CD4-positive, alpha-beta memory T cell (primary cell): ENCODE data around the gene STARD5. TPM values are rescaled to one million over a fixed set of nuclear protein-coding genes. Genes with fewer than 3 reads are reported as not detected.

Experiments
- CTCF ChIA-PET: fragments of 350-600 bp; sonication (Branson Sonifier 250); formaldehyde crosslinking; loops from one replicate; lab custom pipeline; 2021; ENCODE audit warnings: inconsistent platforms; ENCODE audit not compliant: partially characterized antibody; lab: Charles Lee
- POLR2A ChIA-PET: fragments of 350-600 bp; sonication (Branson Sonifier 250); formaldehyde crosslinking; loops from one replicate; lab custom pipeline; 2021; ENCODE audit not compliant: partially characterized antibody; lab: Charles Lee
- DNase-seq, 5 donors: peaks; one replicate each; pipeline versions ENCODE4 v3.0.0 to v3.0.0-alpha.2; 2020 to 2022; ENCODE audit warnings: mixed read lengths in 1 of 5
- H3K27ac ChIP-seq: one replicate; pipeline ENCODE4 v1.7.0; 2013; ENCODE audit warnings: low read depth, low read length
- H3K27me3 ChIP-seq: 2 replicates; pipeline ENCODE4 v1.7.0; 2013; ENCODE audit warnings: mild to moderate bottlenecking, low read length, moderate library complexity; ENCODE audit not compliant: insufficient read depth
- H3K36me3 ChIP-seq: 2 replicates; pipeline ENCODE4 v1.7.0; 2013; ENCODE audit warnings: mild to moderate bottlenecking, low read length, moderate library complexity; ENCODE audit not compliant: insufficient read depth
- H3K4me1 ChIP-seq: 2 replicates; pipeline ENCODE4 v1.7.0; 2013; ENCODE audit warnings: mild to moderate bottlenecking, low read length, moderate library complexity; ENCODE audit not compliant: insufficient read depth
- H3K4me3 ChIP-seq, 2 donors: one replicate each; pipeline ENCODE4 v1.7.0; 2013; ENCODE audit warnings: low read length in 2 of 2, mild to moderate bottlenecking in 1 of 2
- H3K9me3 ChIP-seq, 2 donors: one replicate each; pipeline ENCODE4 v1.7.0; 2013; ENCODE audit warnings: low read length in 2 of 2, control low read depth in 1 of 2; ENCODE audit not compliant: control insufficient read depth in 1 of 2
- H3K27ac Mint-ChIP-seq, 7 donors: one replicate each; pipeline ENCODE4 v1.8.0; 2020 to 2021; ENCODE audit warnings: mixed read lengths in 7 of 7, mild to moderate bottlenecking in 6 of 7, inconsistent platforms in 3 of 7, moderate library complexity in 3 of 7
- H3K27me3 Mint-ChIP-seq, 2 donors: one replicate each; pipeline ENCODE4 v1.8.0; 2020 to 2021; ENCODE audit warnings: mixed read lengths in 2 of 2
- H3K36me3 Mint-ChIP-seq, 2 donors: one replicate each; pipeline ENCODE4 v1.8.0; 2020 to 2021; ENCODE audit warnings: mixed read lengths in 2 of 2, inconsistent platforms in 1 of 2, mild to moderate bottlenecking in 1 of 2
- H3K4me1 Mint-ChIP-seq, 4 donors: one replicate each; pipeline ENCODE4 v1.8.0; 2020 to 2021; ENCODE audit warnings: mixed read lengths in 4 of 4, mild to moderate bottlenecking in 1 of 4
- H3K4me3 Mint-ChIP-seq, 8 donors: one replicate each; pipeline ENCODE4 v1.8.0; 2020 to 2021; ENCODE audit warnings: mixed read lengths in 8 of 8, mild to moderate bottlenecking in 7 of 8, moderate library complexity in 6 of 8, inconsistent platforms in 3 of 8
- H3K9me3 Mint-ChIP-seq, 8 donors: one replicate each; pipeline ENCODE4 v1.8.0; 2020 to 2021; ENCODE audit warnings: mixed read lengths in 8 of 8, mild to moderate bottlenecking in 5 of 8, inconsistent platforms in 3 of 8, moderate library complexity in 1 of 8
- intact Hi-C: fragments of 100-400 bp; cut with micrococcal nuclease; formaldehyde crosslinking; loops from one replicate; pipeline ENCODE4 v1.15.1; 2023
- polyA plus RNA-seq, 2 donors: library from polyadenylated mRNA; unstranded; fragments of 300-500 nt; fragmentation: Illumina TruSeq; gene quantifications; one replicate each; pipeline ENCODE4 v1.2.3, GENCODE V29; 2021
- total RNA-seq, 2 experiments: library from RNA; stranded (reverse); gene quantifications; one replicate each; pipeline ENCODE4 v1.2.3, GENCODE V29; 2021

STARD5 gene
- total and polyA plus RNA-seq, 4 experiments from 2014 or later, result 1.9 to 8.0 (median 4.4) TPM

DNA sequence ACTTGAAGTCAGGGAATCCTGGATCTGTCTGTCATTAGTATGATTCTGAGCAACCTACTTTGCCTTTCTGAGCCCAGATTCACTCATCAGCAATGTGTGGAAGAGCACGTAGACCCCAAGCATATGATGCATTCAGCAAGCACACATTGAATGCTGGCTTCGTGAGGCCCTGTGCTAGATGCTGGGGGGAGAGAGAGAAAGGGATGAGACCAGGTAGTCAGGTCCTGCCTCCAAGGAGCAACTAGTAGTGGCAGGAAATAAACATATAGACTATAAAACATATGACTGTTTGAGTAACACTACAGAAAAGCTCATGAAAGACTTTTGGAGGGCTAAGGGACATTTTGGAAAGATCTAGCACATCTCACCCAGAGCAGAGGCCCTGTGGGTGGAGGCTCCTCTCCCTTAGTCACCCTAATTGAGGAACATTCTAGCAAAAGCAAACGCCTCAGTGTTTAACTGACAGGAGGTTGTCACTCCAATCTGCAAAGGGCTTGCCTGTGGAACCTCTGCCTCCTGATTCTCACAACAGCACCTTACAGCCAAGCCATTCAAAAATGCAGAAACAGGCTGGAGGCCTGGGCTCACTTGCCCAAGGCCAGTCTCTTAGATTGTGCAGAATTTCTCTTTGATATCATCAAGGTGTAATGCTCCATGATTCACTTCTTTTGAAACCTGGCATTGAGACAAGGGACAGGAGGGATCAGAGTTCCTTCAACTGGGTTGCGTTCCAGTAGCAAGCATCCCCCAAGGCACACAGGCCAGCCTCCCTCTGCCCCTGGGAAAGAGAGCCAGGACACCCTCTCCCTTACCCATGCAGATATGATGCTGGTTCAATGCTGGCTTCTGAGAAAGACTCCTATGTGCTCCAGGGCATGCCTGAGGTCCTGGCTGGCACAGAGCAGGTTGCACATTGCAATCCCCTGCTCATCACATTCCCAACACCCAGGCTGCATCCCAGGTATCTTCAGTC lies 26.1 kb downstream of the STARD5 start:
- H3K4me1 Mint-ChIP-seq, result peaks cover 49 to 82% (median 55%) of the 10 kb centered on the region in 4 donors
- ChIA-PET POLR2A (interaction anchor here (0.5 to 17.7 kb wide), 11 partner anchors 8 to 1239 kb away, joined by 3 to 702 read pairs (median 14); partner anchors contain the start of genes STARD5, TLNRD1 and ZFAND6), CTCF (interaction anchor here (1.0 to 10.5 kb wide), 7 partner anchors 11 to 39 kb away, joined by 5 to 107 read pairs (median 14); no protein-coding TSS in a partner anchor)
- Histone ChIP-seq H3K36me3 (peaks cover 41% of the 10 kb centered on the region), H3K27me3 (no peaks in the 10 kb centered on the region), H3K9me3 (no peaks in the 10 kb centered on the region), H3K4me3 (peak overlapping the region; percentile 77 to 87), H3K4me1 (peaks cover 60% of the 10 kb centered on the region), H3K27ac (peak overlapping the region; percentile 91)
- no peaks in the 10 kb centered on the region for H3K27me3 Mint-ChIP-seq
- H3K27ac Mint-ChIP-seq, result peak overlapping the region; percentile 96 to 99 (median 98)
- intact Hi-C loops, result loop anchor here (1.0 to 10.0 kb wide), 4 partner anchors 26 to 1375 kb away; partner anchors contain the start of genes MEX3B, STARD5 and TLNRD1
- H3K4me3 Mint-ChIP-seq, result peak overlapping the region; percentile 98 to 100 (median 100)
- no peak for DNase-seq
- H3K9me3 Mint-ChIP-seq, result no peaks in the 10 kb centered on the region
- H3K36me3 Mint-ChIP-seq, result peaks cover 60 to 63% of the 10 kb centered on the region in 2 donors

DNA sequence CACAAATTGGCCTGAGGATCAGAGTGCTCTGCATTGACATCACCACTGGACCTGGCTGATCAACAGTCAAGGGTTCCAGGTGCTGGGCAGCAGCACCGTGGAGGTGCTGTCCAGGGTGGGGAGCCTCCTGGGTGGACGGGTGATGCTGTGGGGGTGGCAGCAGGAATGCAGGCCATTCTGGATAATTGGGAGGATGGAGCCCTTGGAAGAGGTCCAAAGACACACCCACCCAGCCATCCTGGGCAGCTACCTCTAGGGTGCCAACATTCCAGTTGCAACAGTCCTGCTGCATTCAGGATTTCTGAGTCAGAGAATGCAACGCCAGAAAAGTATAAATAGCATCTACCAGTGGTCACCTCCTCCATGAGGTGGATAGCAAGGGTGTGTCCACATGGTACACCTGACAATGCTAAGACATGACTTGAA lies 26.8 kb downstream of the STARD5 start:
- Mint-ChIP-seq H3K27me3 (no peaks in the 10 kb centered on the region), H3K4me1 (peaks cover 50 to 82% (median 55%) of the 10 kb centered on the region in 4 donors), H3K9me3 (no peaks in the 10 kb centered on the region), H3K27ac (peak overlapping the region; percentile 96 to 99 (median 98)), H3K4me3 (peak overlapping the region; percentile 98 to 100 (median 100)), H3K36me3 (peaks cover 53 to 55% of the 10 kb centered on the region in 2 donors)
- Histone ChIP-seq H3K9me3 (no peaks in the 10 kb centered on the region), H3K4me1 (peaks cover 60% of the 10 kb centered on the region), H3K36me3 (peaks cover 34% of the 10 kb centered on the region), H3K27ac (peak overlapping the region; percentile 91), H3K4me3 (peak overlapping the region; percentile 77 to 87), H3K27me3 (no peaks in the 10 kb centered on the region)
- peak in 1 of 5 donors; percentile 38 for DNase-seq
- CTCF ChIA-PET, result interaction anchor here (0.9 to 10.5 kb wide), 13 partner anchors 10 to 40 kb away, joined by 3 to 107 read pairs (median 6); partner anchors contain the start of gene STARD5
- intact Hi-C loops, result loop anchor here (1.0 to 10.0 kb wide), 4 partner anchors 27 to 1374 kb away; partner anchors contain the start of genes MEX3B, STARD5 and TLNRD1
- POLR2A ChIA-PET, result interaction anchor here (0.6 to 17.7 kb wide), 11 partner anchors 10 to 1238 kb away, joined by 3 to 702 read pairs (median 14); partner anchors contain the start of genes EFL1, SAXO2, STARD5 and TLNRD1

DNA sequence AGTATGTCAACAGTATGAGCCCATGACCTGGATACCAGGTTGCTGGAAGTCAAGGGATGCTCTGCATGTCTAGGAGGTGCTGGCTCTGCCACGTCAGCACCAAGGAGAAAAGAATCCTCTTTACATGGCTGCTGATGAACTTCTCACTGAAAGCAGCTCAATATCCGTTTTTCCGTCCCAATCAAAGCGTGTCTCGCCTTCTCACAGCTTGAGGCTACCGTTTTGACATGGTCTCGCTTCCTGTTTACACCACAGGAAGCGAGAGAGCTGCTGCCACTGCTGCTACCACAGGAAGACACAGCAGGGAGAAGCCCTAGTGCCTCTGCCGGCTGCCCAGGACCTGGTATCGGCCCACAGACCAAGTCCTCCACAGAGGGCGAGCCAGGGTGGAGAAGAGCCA lies 27.3 kb downstream of the STARD5 start:
- DNase-seq, result peak; percentile 79 to 89 (median 84)
- peaks cover 29% of the 10 kb centered on the region for H3K36me3 ChIP-seq
- Mint-ChIP-seq H3K27me3 (no peaks in the 10 kb centered on the region), H3K36me3 (peaks cover 48 to 50% of the 10 kb centered on the region in 2 donors), H3K4me3 (peak overlapping the region; percentile 98 to 100 (median 100)), H3K4me1 (peaks cover 48 to 82% (median 55%) of the 10 kb centered on the region in 4 donors), H3K9me3 (no peaks in the 10 kb centered on the region), H3K27ac (peak overlapping the region; percentile 96 to 99 (median 98))
- POLR2A ChIA-PET, result interaction anchor here (0.6 to 17.7 kb wide), 12 partner anchors 10 to 1237 kb away, joined by 3 to 702 read pairs (median 10); partner anchors contain the start of genes EFL1, SAXO2, STARD5 and TLNRD1
- CTCF ChIA-PET, result interaction anchor here (0.9 to 10.5 kb wide), 13 partner anchors 10 to 40 kb away, joined by 3 to 107 read pairs (median 6); partner anchors contain the start of gene STARD5
- H3K27me3 ChIP-seq, result no peaks in the 10 kb centered on the region
- peaks cover 60% of the 10 kb centered on the region for H3K4me1 ChIP-seq
- peak overlapping the region; percentile 91 for H3K27ac ChIP-seq
- H3K4me3 ChIP-seq, result peak overlapping the region; percentile 77 to 87
- no peaks in the 10 kb centered on the region for H3K9me3 ChIP-seq
- intact Hi-C loops, result loop anchor here (1.0 to 10.0 kb wide), 7 partner anchors 8 to 1374 kb away; partner anchors contain the start of genes MEX3B, STARD5 and TLNRD1

DNA sequence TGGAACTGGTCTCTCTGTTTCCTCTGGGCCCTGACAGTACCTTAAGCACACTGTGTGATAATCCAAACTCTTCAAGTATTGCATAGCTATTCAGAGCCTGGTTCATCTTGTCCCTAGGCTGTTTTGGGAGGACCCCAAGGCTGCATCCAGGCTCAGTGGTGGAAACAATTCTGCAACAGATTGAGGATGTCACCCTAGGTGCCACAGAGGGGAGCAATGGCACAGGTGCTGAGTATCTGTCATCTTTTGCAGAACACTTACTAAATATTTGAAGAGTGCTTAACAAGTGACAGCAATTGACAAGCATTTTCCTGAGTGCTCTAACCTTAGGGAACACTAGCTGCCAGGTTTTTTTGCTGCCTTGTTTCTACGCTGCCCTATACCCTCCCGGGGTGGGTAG lies 27.8 kb downstream of the STARD5 start:
- peaks cover 60% of the 10 kb centered on the region for H3K4me1 ChIP-seq
- ChIA-PET POLR2A (interaction anchor here (0.5 to 17.7 kb wide), 11 partner anchors 9 to 1237 kb away, joined by 3 to 702 read pairs (median 14); partner anchors contain the start of genes EFL1, SAXO2, STARD5 and TLNRD1), CTCF (interaction anchor here (0.6 to 10.5 kb wide), 14 partner anchors 10 to 1247 kb away, joined by 3 to 107 read pairs (median 6); partner anchors contain the start of gene STARD5)
- peak overlapping the region; percentile 91 for H3K27ac ChIP-seq
- peak overlapping the region; percentile 96 to 99 (median 98) for H3K27ac Mint-ChIP-seq
- DNase-seq, result no peak
- H3K36me3 ChIP-seq, result peaks cover 24% of the 10 kb centered on the region
- intact Hi-C loops, result loop anchor here (1.0 to 10.0 kb wide), 6 partner anchors 8 to 1373 kb away; partner anchors contain the start of genes MEX3B and TLNRD1
- H3K27me3 Mint-ChIP-seq, result no peaks in the 10 kb centered on the region
- H3K36me3 Mint-ChIP-seq, result peaks cover 43 to 46% of the 10 kb centered on the region in 2 donors
- peak overlapping the region; percentile 98 to 100 (median 100) for H3K4me3 Mint-ChIP-seq
- peak overlapping the region; percentile 77 to 87 for H3K4me3 ChIP-seq
- peaks cover 50 to 82% (median 56%) of the 10 kb centered on the region in 4 donors for H3K4me1 Mint-ChIP-seq
- H3K9me3 Mint-ChIP-seq, result no peaks in the 10 kb centered on the region
- H3K27me3 ChIP-seq, result no peaks in the 10 kb centered on the region
- no peaks in the 10 kb centered on the region for H3K9me3 ChIP-seq

DNA sequence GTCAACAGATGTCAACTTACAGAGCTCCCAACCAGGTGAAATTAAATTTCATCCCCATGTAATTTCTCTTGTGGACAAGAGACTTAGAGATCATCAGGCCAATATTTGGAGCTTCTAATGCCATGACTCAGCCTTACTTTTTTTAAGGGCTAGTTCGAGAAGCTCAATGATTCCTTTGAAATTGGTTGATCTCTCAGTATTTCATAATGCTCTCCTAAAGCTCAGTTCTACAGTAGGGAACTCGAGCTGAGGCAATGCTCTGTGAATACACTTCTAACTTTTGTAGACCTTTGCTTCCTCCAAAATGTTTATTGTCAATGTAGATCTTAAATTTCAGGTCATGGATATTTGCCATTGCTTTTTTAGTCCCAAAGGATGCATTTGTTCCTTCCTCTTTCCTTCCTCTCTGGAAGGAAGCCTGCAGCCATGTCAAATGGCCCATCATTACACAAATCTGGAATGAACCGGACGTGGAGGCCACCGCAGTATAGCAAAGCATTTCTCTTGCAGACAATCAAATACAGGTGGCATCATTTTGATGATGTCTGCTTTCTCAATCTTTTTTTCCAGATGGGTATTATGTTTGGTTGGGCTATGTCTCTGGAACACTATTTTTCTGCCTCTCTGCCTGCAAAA lies 28.3 kb downstream of the STARD5 start:
- peaks cover 19% of the 10 kb centered on the region for H3K36me3 ChIP-seq
- peaks cover 51 to 82% (median 57%) of the 10 kb centered on the region in 4 donors for H3K4me1 Mint-ChIP-seq
- H3K9me3 Mint-ChIP-seq, result no peaks in the 10 kb centered on the region
- intact Hi-C loops, result loop anchor here (1.0 to 10.0 kb wide), 6 partner anchors 9 to 1373 kb away; partner anchors contain the start of genes MEX3B and TLNRD1
- peaks cover 37 to 40% of the 10 kb centered on the region in 2 donors for H3K36me3 Mint-ChIP-seq
- peak overlapping the region; percentile 96 to 99 (median 98) for H3K27ac Mint-ChIP-seq
- H3K27me3 ChIP-seq, result no peaks in the 10 kb centered on the region
- DNase-seq, result peak in 1 of 5 donors; percentile 56
- ChIA-PET CTCF (interaction anchor here (0.6 to 10.5 kb wide), 11 partner anchors 9 to 1247 kb away, joined by 3 to 107 read pairs (median 5); no protein-coding TSS in a partner anchor), POLR2A (interaction anchor here (0.5 to 17.7 kb wide), 6 partner anchors 9 to 320 kb away, joined by 3 to 702 read pairs (median 139); partner anchors contain the start of genes STARD5 and TLNRD1)
- H3K4me3 ChIP-seq, result peak overlapping the region; percentile 77 to 87
- H3K4me1 ChIP-seq, result peaks cover 60% of the 10 kb centered on the region
- peak overlapping the region; percentile 91 for H3K27ac ChIP-seq
- no peaks in the 10 kb centered on the region for H3K9me3 ChIP-seq
- H3K4me3 Mint-ChIP-seq, result peak overlapping the region; percentile 98 to 100 (median 100)
- no peaks in the 10 kb centered on the region for H3K27me3 Mint-ChIP-seq

DNA sequence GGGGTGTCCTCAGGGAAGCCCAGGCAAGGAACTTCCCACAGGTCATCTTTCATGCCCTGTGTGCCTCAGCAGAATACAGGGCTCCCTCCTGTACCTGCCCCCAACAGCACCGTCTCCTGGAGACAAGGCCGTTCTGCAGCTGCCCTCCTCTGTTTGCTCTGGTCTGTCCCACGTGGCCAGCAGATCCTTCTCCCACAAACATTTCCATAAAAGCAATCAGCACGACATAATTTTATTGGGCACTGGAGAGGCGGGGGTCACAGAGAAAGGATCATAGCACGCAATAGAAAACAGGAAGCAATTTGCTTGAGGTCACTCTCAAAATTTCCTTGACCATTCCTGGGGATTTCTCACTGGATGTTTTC lies 29.4 kb downstream of the STARD5 start:
- Histone ChIP-seq H3K4me1 (peaks cover 71% of the 10 kb centered on the region), H3K27ac (peak overlapping the region; percentile 91), H3K9me3 (no peaks in the 10 kb centered on the region), H3K4me3 (peak overlapping the region; percentile 54 to 77), H3K27me3 (no peaks in the 10 kb centered on the region), H3K36me3 (peaks cover 10% of the 10 kb centered on the region)
- peaks cover 53 to 84% (median 64%) of the 10 kb centered on the region in 4 donors for H3K4me1 Mint-ChIP-seq
- no peaks in the 10 kb centered on the region for H3K27me3 Mint-ChIP-seq
- H3K27ac Mint-ChIP-seq, result peak overlapping the region; percentile 96 to 99 (median 98)
- intact Hi-C loops, result loop anchor here (10.0 kb wide), 1 partner anchor 290 kb away; the partner anchor contains the start of gene TLNRD1
- ChIA-PET POLR2A (interaction anchor here (0.8 to 17.7 kb wide), 6 partner anchors 8 to 33 kb away, joined by 4 to 702 read pairs (median 139); partner anchors contain the start of gene STARD5), CTCF (interaction anchor here (0.8 to 5.2 kb wide), 6 partner anchors 10 to 33 kb away, joined by 3 to 60 read pairs (median 4); no protein-coding TSS in a partner anchor)
- H3K9me3 Mint-ChIP-seq, result no peaks in the 10 kb centered on the region
- H3K36me3 Mint-ChIP-seq, result peaks cover 26 to 29% of the 10 kb centered on the region in 2 donors
- DNase-seq, result peak in 1 of 5 donors; percentile 39
- H3K4me3 Mint-ChIP-seq, result peak overlapping the region; percentile 81 to 100 (median 99)
